Superior temporal gyrus (tissue), 1 donor: ENCODE data around the gene TMEM184C.

Source experiments
- DNase-seq: peaks from one replicate; pipeline ENCODE4 v3.0.0-alpha.2; 2016; ENCODE audit errors: extremely low spot score

The TMEM184C gene

DNA sequence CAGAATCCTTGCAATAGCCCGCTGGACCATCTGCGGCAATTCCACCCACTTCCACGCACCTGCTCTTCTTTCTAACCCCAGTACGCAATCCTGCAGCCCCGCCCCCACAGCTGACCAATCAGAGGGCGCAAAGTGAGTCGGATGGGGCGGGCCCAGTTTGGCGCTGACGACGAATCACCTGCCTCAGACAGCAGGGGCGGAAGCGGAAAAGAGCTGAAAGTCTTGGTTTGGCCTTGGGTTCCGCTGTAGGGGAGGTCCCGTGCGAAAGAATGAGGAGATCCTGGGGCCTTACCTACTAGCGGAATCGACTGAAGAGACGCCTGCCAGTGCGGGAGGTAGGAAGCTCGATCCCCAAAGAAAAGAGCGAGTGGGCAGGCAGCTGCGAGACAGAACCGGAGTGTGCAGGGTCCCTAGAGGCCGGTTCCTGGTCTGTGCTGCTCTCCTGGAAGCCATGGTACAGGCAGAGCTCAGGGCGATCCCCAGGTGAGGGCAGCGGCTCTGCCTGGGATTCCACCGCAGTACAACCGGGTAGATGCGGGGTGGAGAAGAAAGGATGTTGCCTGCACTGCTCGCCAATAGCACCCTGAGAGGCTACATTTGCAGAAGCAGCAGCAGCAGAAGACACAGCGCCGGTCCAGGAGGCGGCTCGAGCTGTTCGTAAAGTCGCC is at the start of gene TMEM184C:
Gene TMEM184C (plus strand): TSS at position 225 of the 668 bp plus-strand sequence. CDS start 560 bp downstream, outside the sequence.
- DNase-seq: peak; percentile 99

DNA sequence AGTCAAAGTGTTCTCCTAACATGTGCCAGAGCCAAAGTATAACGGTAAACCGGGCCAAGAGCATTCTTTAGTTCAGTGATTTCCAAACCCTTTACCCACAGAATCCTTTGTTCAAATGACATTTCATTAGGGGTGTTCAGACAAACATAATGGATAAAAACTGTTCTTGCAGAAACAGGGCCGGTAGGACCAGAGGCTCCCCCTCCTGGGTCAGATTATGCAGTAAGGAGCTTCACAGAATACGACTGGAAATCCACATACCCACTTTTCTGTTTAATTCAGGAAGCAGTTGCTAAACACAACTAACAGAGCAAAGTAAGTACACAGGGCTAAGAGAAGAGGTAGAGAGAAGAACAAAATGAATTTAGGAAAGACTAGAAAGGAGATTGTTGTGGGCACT is 46.6 kb upstream of the TMEM184C start:
- DNase-seq: no peak

DNA sequence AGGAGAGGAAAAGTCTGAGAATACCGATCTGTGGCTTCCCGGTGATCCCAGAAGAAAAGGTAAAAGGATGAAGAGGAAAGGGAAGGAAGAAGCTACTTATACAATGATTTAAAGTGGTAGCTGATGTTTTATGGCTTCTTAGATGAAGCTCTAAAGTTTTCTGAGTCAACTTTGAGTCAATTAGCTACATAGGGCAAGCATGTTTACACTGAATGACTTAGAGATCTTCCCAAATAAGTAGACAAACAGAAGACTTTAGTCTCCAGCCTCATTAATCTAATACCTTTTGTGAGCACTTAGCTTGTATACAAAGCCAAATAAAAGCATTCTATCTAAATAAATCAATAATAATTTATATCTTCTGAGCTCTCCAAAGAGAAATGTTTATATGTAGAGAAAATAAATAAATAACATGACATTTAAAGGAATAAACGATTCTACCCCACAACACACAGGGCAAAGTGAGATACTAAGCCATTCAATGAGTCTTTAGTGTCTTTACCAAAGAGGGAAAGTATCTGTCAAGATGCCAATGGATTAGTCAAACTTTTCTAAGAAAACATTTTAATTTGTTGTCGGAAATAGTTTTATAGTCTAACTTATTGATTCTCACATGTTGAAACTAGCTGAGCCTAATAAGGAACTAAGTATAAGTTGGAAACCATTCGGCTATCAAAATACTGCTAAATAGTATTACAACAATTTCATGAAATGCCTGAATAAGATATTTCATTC is 46.0 kb upstream of the TMEM184C start:
- DNase-seq: no peak

DNA sequence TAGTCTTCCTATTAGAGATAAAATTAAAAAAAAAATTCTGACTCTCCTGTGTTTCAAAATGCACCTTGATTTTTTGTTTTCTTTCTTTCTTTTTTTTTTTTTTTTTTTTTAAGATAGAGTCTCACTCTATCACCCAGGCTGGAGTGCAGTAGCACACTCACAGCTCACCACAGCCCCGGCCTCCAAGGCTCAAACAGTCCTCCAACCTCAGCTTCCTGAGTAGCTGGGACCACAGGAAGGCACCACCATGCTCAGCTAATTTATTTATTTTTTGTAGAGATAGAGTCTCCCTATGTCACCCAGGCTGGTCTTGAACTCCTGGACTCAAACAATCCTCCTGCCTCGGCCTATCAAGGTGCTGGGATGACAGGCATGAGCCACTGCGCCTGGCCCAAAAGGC is 41.1 kb upstream of the TMEM184C start:
- DNase-seq: no peak

DNA sequence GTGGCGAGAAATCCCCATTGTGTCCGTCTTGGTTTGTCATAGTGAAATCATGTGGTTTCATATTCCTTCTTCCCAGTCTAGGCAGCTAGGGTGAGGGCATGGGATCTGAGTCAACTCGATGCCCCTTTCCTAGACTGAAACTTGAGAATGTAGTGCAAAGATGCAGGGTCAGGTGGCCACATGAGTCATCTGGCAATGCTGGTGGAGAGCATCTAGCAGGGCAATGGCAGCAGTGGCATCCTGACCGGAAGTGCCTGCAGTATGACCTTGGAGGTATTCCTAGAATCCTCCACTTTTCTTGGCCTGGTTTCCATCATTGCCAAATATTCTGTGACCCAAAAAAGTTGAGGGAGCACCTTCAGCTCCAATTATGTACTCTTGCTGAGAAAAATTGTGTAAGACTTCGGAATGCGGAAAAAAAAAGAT is 39.1 kb upstream of the TMEM184C start:
- DNase-seq: no peak

DNA sequence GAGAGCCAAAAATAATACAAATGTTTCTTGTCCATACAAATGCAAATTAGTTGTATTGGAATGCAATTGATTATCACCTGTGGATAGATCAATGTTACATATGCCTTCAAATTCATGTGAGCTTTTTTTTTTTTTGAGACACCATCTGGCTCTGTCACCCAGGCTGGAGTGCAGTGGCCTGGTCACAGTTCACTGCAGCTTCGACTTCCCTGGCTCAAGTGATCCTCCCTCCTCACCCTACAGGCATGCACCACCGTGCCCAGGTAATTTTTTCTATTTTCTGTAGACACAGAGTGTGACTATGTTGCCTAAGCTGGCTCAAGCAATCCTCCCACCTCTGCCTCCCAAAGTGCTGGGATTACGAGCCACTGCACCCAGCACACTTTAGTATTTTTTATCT is 38.6 kb upstream of the TMEM184C start:
- DNase-seq: no peak

DNA sequence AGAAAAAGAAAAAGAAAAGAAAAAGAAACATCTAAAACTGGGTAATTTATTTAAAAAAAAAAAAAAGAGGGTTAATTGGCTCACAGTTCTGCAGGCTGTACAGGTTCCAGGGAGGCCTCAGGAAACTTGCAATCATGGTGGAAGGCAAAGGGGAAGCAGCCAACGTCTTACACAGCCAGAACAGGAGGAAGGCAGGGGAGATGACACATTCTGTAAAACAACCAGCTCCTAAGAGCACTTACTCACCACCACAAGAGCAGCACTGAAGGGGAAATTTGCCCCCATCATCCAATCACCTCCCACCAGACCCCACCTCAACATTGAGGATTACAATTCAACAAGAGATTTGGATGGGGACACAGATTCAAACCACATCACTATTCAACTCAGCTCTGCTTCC is 36.8 kb upstream of the TMEM184C start:
- DNase-seq: no peak

DNA sequence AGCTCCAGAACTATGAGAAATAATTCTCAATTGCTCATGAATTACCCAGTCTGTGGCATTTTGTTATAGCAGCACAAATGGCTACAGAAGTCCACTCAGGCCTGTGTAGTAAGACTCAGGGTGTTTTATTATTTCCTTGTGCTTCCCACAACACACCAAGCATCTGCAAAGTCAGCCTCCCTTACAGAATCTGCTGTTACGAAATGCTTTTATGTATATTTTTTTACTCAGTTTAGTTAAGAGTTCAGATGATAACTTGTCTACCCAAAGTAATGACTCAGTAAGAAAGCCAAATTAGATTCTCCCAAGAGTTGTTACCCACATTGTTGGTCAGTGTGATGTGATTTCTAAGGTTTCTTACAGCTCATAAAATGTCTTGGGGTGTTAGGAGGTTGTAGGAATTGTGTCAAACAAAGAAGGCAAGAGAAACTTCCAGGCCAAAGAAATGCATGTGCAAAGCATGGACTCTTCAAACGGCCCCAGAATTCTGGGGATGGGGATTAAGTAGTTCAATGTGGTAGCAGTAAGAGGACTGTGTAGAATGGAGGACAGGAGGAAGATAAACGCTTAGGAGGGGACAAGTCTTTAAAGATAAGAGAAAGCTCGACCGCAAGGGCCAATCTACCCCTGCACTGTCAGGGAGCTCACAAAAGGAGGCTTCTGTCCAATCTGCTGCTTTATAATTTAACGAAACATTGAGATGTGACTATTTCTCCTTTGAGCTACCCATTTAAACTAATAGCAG is 35.4 kb upstream of the TMEM184C start:
- DNase-seq: no peak

DNA sequence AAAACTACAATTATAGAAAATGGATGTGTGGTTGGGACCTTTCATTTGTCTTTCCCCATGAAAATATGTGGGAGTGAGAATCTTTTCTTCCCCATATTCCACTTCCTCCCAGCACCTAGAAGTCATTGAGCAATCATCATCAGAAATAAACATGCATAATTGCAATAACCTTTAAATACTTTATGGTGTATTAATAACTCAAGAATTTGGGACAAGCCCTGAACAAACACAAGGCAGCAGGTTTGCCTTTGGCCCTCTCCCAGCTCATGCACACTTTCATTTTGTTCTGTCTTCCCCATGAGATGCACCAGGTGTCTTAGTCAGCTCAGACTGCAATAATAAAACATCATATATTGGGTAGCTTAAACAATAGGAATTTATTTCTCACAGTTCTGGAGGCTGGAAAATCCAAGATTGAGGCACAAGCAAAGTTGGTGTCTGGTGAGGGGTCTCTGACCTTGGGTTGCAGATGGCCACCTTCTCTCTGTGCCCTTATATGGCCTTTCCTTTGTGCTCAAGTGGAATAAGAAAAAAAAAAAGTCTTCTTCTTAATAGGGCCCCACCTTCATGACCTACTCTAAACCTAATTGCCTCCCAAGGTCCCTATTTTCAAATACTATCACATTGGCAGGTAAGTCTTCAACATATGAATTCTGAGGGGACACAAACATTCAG is 34.7 kb upstream of the TMEM184C start:
- DNase-seq: no peak

DNA sequence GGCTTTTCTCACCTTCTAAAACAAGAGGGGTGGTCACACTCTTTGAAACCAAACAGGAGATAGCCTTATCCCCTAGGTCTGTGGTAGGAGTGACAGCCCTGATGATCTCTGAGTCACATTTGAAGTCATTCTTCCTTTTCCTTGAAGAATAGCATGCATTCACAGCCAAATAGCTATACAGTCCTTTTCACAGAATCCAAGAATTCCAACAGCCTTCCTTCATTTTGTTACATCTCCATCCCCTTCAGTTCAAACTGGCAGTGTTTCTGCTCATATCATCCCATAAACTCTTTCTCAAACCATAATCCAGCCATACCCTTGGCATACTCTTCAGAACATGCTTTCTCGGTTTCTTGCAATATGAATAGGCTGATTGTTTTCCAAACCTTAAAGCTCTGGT is 33.3 kb upstream of the TMEM184C start:
- no peak for DNase-seq

DNA sequence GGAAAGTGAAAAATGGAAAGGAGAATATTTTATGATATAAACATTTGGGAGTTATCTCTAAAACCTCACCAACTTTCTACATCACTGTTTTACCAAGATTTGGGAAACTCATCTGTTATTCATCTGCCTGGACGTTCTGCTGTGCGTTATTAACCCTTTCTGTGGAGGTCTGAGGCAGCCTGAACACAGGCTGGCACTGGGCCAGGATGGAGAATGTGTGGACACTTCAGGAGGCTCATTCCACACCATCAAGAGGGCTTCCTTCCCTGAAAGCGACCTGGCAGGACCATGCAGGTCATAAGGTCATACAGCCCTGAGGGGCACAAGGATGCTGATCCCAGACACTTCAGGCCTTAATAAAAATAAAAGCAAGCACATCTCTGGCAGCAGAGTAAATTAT is 31.2 kb upstream of the TMEM184C start:
- no peak for DNase-seq

DNA sequence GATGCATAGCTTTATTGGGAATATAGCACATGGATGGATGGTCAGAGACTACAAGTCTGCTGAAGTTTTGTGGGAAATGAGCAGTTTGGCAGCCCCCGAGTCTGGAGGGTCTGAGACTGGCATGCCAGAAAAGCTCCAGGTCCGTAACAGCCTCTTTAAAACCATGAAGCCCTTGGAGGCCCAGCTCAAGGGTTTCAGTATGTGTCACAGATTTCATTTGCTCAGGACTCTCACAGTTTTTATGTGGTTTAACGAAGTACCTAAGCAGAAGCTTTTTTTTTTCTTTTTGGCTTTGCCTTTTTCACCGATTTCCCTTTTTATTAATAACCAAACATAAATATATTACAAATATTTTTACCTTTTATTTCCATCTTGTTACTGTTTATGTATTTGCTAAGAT is 30.6 kb upstream of the TMEM184C start:
- no peak for DNase-seq

DNA sequence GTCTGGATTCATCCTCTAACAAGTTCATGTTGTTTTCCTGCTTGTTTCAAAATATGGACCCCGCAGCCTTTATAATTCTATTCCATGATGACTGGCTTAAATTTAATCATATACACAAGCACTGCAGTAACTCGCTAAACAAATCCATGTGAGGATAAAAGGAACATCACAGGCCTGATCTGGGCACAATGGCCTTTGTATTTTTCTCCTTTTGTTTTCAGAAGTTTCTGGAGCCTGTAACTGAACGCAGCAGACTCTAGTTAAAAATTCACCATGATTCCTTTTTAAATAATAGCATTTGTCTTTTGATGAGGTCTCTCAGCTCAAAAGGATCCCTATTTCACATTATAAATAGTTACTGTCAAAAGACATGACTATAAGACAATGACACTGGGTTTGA is 30.2 kb upstream of the TMEM184C start:
- peak; percentile 84 for DNase-seq

DNA sequence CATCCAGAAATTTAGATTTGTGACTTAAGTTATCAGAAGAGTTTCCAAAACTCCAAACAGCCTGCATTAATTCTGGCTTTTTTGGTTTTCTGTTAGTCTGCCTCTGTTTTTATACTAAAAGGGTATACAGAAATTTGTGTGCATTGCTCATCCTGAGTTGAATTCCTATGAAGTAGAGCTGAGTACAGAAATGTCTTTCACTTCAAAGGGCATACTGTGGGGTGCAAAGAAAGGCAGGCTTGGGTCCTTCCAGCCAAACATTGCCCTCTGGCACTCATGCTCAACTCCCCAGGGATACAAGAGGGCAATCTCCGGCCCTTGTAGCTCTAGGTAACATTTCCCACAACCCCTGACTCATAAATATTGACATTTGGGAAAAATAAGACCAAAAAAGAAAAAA is 27.6 kb upstream of the TMEM184C start:
- peak; percentile 61 for DNase-seq

DNA sequence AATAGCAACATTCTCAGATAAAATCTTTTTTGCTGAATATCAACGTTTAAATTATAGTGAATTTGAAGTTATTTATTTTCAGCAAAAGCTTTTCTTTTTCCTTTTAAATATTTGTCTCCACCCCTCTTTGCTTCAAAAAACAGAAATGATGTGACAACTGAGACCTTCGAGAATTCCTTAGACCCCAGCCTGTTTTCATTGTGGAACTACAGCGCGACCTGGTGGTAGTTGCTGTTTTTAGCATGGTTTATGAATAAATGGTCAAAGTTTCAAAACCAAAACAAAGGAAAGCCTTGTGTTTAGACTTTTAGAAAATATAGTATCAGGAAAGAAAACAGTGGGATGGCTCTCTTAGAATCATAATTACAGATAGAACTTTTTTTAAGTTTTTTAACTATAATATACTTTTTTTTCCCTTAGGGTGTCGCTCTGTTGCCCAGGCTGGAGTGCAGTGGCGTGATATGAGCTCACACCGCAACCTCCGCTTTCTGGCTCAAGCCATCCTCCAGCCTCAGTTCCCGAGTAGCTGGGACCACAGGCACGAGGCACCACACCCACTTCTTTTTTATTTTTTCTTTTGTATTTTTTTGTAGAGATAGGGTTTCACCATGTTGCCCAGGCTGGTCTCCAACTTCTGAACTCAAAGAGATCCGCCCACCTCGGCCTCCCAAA is 26.8 kb upstream of the TMEM184C start:
- DNase-seq: peak; percentile 95

DNA sequence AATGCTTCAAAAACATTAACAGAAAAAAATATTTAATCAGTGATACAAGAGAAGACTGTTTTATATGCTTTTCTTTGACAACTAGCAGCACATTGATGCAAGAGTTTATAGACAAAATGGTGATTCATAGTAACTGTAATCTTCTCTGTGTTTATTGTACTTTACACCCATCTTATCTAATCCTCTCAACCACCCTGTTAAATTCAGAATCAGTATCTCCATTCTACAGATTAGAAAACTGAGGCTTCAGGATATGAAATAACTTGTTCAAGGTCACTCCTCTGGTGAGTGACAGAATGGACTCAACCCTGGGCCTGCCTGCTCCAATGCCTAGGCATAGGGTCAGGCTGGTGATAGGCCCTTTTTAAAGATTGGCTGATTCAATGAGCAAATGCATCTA is 26.1 kb upstream of the TMEM184C start:
- DNase-seq: no peak

DNA sequence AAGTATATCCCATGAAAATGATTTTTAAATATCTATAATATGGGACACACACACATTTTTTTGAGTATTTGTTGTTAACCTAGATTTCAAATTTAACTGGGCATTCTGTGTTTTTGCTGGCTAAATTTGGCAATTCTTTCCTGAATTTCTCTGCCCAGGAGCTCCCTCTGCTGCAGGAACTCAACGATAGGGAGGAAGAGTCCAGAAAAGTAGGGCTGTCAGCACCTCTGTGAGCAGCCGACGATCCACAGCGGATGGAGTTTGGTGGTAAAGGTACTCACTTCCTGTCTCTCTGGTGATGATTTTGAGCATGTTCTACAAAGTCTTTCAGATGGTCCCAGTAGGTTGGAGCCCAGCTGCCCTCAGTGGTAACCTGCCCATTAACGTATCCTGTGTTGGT is 23.1 kb upstream of the TMEM184C start:
- DNase-seq: no peak

DNA sequence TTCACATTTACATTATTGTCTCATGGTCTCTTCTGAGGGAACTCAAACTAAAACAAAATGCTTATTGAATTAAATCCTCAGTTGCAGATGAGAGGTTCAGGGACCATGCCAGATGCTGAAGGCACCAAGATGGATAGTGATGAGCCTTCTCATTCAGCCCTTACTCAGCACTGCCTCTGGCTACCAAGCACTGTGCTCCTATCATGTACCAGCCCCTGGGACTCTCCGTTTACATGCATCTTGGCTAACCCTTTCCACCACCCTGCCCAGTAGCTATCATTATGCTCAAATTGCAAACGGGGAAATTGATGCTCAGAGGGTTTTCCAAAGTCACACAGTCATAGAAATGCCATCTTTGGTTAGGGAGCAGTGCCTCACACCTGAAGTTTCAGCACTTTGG is 22.6 kb upstream of the TMEM184C start:
- no peak for DNase-seq

DNA sequence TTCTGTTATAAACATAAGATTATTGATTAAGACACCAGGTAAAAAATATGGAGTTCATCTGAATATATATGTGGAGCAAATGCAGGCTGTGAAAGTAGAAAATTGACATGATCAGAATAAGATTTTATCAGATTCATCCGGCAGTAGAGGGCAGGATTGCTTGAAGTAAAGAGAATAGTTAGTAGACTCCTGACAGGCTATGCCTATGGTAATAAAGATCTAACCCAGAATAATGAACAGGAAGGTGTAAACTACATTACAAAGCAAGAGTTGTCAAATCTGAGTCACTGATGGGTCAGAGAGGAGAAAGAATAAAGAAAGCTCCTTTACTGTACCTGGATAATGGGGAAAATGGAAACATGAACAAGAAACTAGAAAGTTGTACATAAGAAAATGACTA is 20.8 kb upstream of the TMEM184C start:
- DNase-seq: no peak

DNA sequence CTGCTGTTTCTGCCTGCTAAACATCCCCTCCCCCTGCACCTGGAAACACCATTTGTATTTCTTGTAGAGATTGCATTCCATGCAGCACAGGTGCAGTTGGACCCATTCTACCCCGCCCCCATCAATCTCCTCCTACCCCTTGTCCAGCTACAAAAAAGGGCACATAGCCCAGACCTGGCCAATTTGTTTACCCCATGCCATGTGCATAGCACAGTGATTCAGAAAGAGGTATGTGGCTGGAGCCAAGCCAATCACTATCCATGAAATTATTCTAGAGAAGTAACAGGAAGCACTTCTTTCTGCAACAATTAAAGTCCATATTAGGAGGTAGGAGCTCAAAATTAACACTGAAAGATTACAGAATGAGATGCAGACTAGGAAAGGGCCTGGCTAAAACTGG is 20.2 kb upstream of the TMEM184C start:
- DNase-seq: no peak

DNA sequence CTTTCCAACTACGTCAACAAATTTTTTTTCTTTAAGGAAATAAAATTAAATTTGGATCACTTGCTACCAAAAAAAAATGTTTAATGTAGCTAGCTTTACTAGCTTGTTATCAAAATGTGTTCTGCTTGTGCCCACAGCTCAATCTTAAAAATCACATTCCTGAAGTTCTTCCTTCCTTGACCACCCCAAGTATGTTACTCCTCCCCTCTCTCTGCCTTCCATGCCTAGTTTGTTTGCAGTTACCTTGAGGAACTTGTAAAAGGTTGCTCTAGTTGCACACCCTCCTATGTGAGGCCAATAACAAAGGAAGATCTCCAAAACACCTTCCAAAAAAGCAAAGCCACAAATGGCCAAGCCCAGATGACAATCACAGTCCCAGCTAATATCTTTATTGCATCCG is 19.6 kb upstream of the TMEM184C start:
- no peak for DNase-seq

DNA sequence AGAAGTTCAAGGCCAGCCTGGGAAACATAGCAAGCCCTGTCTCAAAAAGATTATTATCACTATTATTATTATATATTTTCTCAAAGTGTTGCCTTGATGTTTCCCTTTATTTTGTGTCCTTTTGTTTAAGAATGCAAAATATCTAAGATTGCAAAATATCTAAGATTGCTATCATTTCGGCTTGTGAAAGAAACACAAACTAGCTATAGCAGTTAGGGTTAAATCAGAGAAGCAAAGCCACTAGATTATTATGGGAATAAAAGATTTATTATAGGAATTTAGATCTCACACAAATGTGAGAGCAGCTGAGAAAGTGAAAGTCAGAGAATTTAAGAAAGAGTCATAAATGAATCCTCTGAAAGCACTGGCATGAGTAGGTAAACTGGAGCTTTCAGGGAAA is 18.0 kb upstream of the TMEM184C start:
- no peak for DNase-seq
